GM12878 (cell line): ENCODE results near the gene PHETA2. TPM values are rescaled to one million over a fixed set of nuclear protein-coding genes. Genes with fewer than 3 reads are reported as not detected.

ENCODE experiments used
- ATAC-seq: fragments of 200-7000 bp; cut with Tn5 transposase; 3 replicates; pipeline ENCODE4 v1.9.1; 2020; ENCODE audit warnings: mild to moderate bottlenecking, moderate library complexity
- BruUV-seq: library from RNA; stranded (reverse); fragments of 400-500 nt; replicated peaks from 2 replicates; lab custom pipeline; 2021; lab: Mats Ljungman, UMichigan
- CTCF ChIA-PET: fragments of 300-600 bp; sonication (Branson Sonifier 250); formaldehyde crosslinking; extraction: SDS; loops from one replicate; lab custom pipeline; 2021; ENCODE audit warnings: inconsistent platforms; lab: Yijun Ruan, JAX
- POLR2A ChIA-PET: fragments of 350-600 bp; formaldehyde crosslinking; extraction: SDS; loops from one replicate; lab custom pipeline; 2021; ENCODE audit warnings: inconsistent platforms; lab: Charles Lee
- RAD21 ChIA-PET: fragments of 300-600 bp; sonication (Branson Sonifier 250); formaldehyde crosslinking; loops from one replicate; lab custom pipeline; 2023; ENCODE audit warnings: antibody characterized with exemption; ENCODE audit not compliant: unreplicated experiment; lab: Charles Lee
- SMC1A ChIA-PET: fragments of 300-600 bp; sonication (Branson Sonifier 250); formaldehyde crosslinking; loops from one replicate; lab custom pipeline; 2023; ENCODE audit not compliant: unreplicated experiment, uncharacterized antibody; lab: Charles Lee
- DNase-seq: peaks from one replicate; pipeline ENCODE4 v3.0.0-alpha.2; 2011; ENCODE audit warnings: low read depth, low spot score
- FAIRE-seq: peaks from 3 replicates; lab custom pipeline; 2011; peaks lifted over from hg19 to GRCh38; lab: Jason Lieb, UNC
- H2AFZ ChIP-seq: 2 replicates; pipeline ENCODE4 v1.6.0; 2011; ENCODE audit warnings: low read depth, low read length, control low read depth; ENCODE audit not compliant: control insufficient read depth
- H3K27ac ChIP-seq: 2 replicates; pipeline ENCODE4 v1.5.1; 2011; ENCODE audit warnings: control low read depth; ENCODE audit not compliant: control insufficient read depth, insufficient read depth
- H3K27me3 ChIP-seq, 2 experiments: replicated peaks in 1 of 2; 2 replicates each; pipeline versions ENCODE4 v1.6.0 to v1.6.1; 2011; ENCODE audit warnings: low read length in 1 of 2; ENCODE audit not compliant: control insufficient read depth in 2 of 2, insufficient read depth in 2 of 2
- H3K36me3 ChIP-seq, 2 experiments: 2 replicates each; pipeline ENCODE4 v1.5.1; 2011; ENCODE audit warnings: low read length in 1 of 2; ENCODE audit not compliant: control insufficient read depth in 2 of 2, insufficient read depth in 2 of 2
- H3K4me1 ChIP-seq: 2 replicates; pipeline ENCODE4 v1.6.1; 2011; ENCODE audit warnings: mild to moderate bottlenecking, low read length, moderate library complexity, mixed read lengths; ENCODE audit not compliant: control insufficient read depth, insufficient read depth
- H3K4me2 ChIP-seq: 2 replicates; pipeline ENCODE4 v1.6.0; 2011; ENCODE audit warnings: control low read depth; ENCODE audit not compliant: control insufficient read depth, insufficient read depth
- H3K4me3 ChIP-seq: fragments of 200-600 bp; sonication (generic); 2 replicates; pipeline ENCODE4 v1.5.1; 2016
- H3K79me2 ChIP-seq: 2 replicates; pipeline ENCODE4 v1.6.0; 2011; ENCODE audit warnings: low read length; ENCODE audit not compliant: control insufficient read depth, insufficient read depth
- H3K9ac ChIP-seq: 2 replicates; pipeline ENCODE4 v1.8.0; 2011; ENCODE audit warnings: low read length, control low read depth, mixed read lengths; ENCODE audit not compliant: control insufficient read depth, insufficient read depth
- H3K9me3 ChIP-seq: replicated peaks from 3 replicates; pipeline ENCODE4 v1.5.1; 2011; ENCODE audit warnings: mild to moderate bottlenecking, low read length; ENCODE audit not compliant: control insufficient read depth, insufficient read depth
- H4K20me1 ChIP-seq: 2 replicates; pipeline ENCODE4 v1.6.0; 2011; ENCODE audit not compliant: control insufficient read depth, insufficient read depth
- CBX3 ChIP-seq: fragments of 200-600 bp; sonication (generic); IDR thresholded peaks from 2 replicates; pipeline ENCODE4 v1.6.1; 2016; ENCODE audit warnings: low read depth, borderline replicate concordance
- CHD4 ChIP-seq: fragments of 200-600 bp; sonication (generic); IDR thresholded peaks from 2 replicates; pipeline ENCODE4 v1.6.1; 2016; ENCODE audit warnings: mild to moderate bottlenecking
- EP300 ChIP-seq, 2 experiments: fragments of 150-350 bp in 1 of 2; IDR thresholded peaks; 2 replicates each; pipeline ENCODE4 v1.6.1; 2011 to 2012; ENCODE audit warnings: low read depth in 2 of 2, low read length in 2 of 2, borderline replicate concordance in 1 of 2, improper control_type of control experiment in 1 of 2, inconsistent platforms in 1 of 2; ENCODE audit not compliant: control insufficient read depth in 1 of 2
- EZH2 ChIP-seq: IDR thresholded peaks from 2 replicates; pipeline ENCODE4 v1.6.1; 2012; ENCODE audit warnings: low read depth, mild to moderate bottlenecking, control low read depth, inconsistent platforms, low read length, borderline replicate concordance; ENCODE audit not compliant: control insufficient read depth
- HDAC6 ChIP-seq: fragments of 200-600 bp; sonication (generic); IDR thresholded peaks from one replicate; pipeline ENCODE4 v1.8.0; 2017; ENCODE audit warnings: antibody characterized with exemption; ENCODE audit not compliant: unreplicated experiment
- HSF1 ChIP-seq: fragments of 150-350 bp; IDR thresholded peaks from 2 replicates; pipeline ENCODE4 v1.6.1; 2014; ENCODE audit warnings: mild to moderate bottlenecking, low read depth, low read length
- SMAD1 ChIP-seq: fragments of 450-650 bp; IDR thresholded peaks from 2 replicates; pipeline ENCODE4 v1.6.1; 2018; ENCODE audit warnings: mild to moderate bottlenecking, low read depth; ENCODE audit not compliant: partially characterized antibody
- SUPT20H ChIP-seq: IDR thresholded peaks from 2 replicates; pipeline ENCODE4 v1.6.1; 2011; ENCODE audit warnings: low read depth, mild to moderate bottlenecking, low read length, moderate library complexity, borderline replicate concordance; ENCODE audit not compliant: control insufficient read depth
- TCF7 ChIP-seq: IDR thresholded peaks from 2 replicates; pipeline ENCODE4 v1.6.1; 2014; ENCODE audit warnings: antibody characterized with exemption, borderline replicate concordance
- YBX1 ChIP-seq: fragments of 450-650 bp; IDR thresholded peaks from 2 replicates; pipeline ENCODE4 v1.6.1; 2016; ENCODE audit warnings: antibody characterized with exemption
- ZBED1 ChIP-seq: IDR thresholded peaks from 2 replicates; pipeline ENCODE4 v1.6.1; 2016; ENCODE audit warnings: borderline replicate concordance
- ZNF592 ChIP-seq: fragments of 450-650 bp; IDR thresholded peaks from 2 replicates; pipeline ENCODE4 v1.6.1; 2017; ENCODE audit warnings: mild to moderate bottlenecking, moderate library complexity
- WGBS: methylation state at CpG from one replicate; pipeline ENCODE4 v1.1.6; 2016; ENCODE audit warnings: low lambda C conversion rate; ENCODE audit not compliant: insufficient replicate concordance, insufficient coverage; ENCODE audit errors: missing lambda C conversion rate; 5-methylcytosine and 5-hydroxymethylcytosine counted together
- in situ Hi-C: fragments of 300-500 bp; cut with MboI; formaldehyde crosslinking; loops from 9 replicates; pipeline ENCODE4 v1.14.3; 2018; ENCODE audit warnings: mixed read lengths
- intact Hi-C: fragments of 100-400 bp; cut with micrococcal nuclease; formaldehyde crosslinking; loops from one replicate; pipeline ENCODE4 v1.14.2; 2022; ENCODE audit not compliant: unreplicated experiment
- polyA plus RNA-seq, 11 experiments: library from polyadenylated mRNA; depleted of rRNA in 4 of 11; unstranded in 6 of 11; stranded (reverse) in 5 of 11; fragments of >200 nt; fragmentation: Nextera tagmentation in 4 of 11; fragmentation: Illumina TruSeq in 1 of 11; extraction: Ambion mirVana in 4 of 11; extraction: Trizol in 1 of 11; gene quantifications; 1 replicate in 1 of 11; 2 replicates in 10 of 11; pipeline versions ENCODE4 v1.2.1 to v1.2.3, GENCODE V29; 2011 to 2016; ENCODE audit warnings: inconsistent platforms in 2 of 11, missing spikeins in 2 of 11, low read depth in 1 of 11
- total RNA-seq, 4 experiments: library from RNA; depleted of rRNA in 3 of 4; stranded (reverse); fragments of >200 nt in 3 of 4; fragmentation: Illumina TruSeq in 1 of 4; extraction: Trizol in 1 of 4; gene quantifications; 2 replicates each; pipeline versions ENCODE4 v1.2.1 to v1.2.3, GENCODE V29; 2013 to 2021

The PHETA2 gene
- total and polyA plus RNA-seq, 10 of the 15 experiments (the other 5 are each of a cell fraction or from before 2014, with no cell fraction given): 0.03 to 3.2 (median 1.7) TPM

GRCh38 chr22:42039271-42039670, 34.8 kb upstream of the PHETA2 start:
- ATAC-seq: no peak
- H3K4me2 ChIP-seq: no peak overlapping the region
- in situ Hi-C loops: no loop called here

GRCh38 chr22:42041784-42042183, 32.3 kb upstream of the PHETA2 start:
- DNase-seq: no peak
- peaks cover 5% of the 10 kb centered on the region; the same call in 2 of the 3 replicates for H3K9me3 ChIP-seq
- intact Hi-C loops: no loop called here
- in situ Hi-C loops: no loop called here
- no peaks in the 10 kb centered on the region for H3K79me2 ChIP-seq
- ChIA-PET SMC1A (interaction anchor here (0.6 to 1.5 kb wide), 4 partner anchors 20 to 485 kb away, joined by 3 to 5 read pairs (median 4); partner anchors contain the start of gene NAGA), POLR2A (interaction anchor here (0.7 to 1.5 kb wide), 2 partner anchors 10 to 16 kb away, joined by 3 read pairs; no protein-coding TSS in a partner anchor), RAD21 (no interaction called here), CTCF (interaction anchor here (1.5 kb wide), 1 partner anchor 19 kb away, joined by 5 read pairs; no protein-coding TSS in a partner anchor)
- BruUV-seq: no TSS peak
- FAIRE-seq: no peak
- no peak overlapping the region for H3K9ac ChIP-seq
- no peak overlapping the region for H3K27ac ChIP-seq
- no peaks in the 10 kb centered on the region for H3K27me3 ChIP-seq
- peaks cover 3% of the 10 kb centered on the region; the same call in 1 of the 2 replicates for H3K4me1 ChIP-seq
- H3K4me2 ChIP-seq: no peak overlapping the region
- H2AFZ ChIP-seq: no peak overlapping the region
- no peak overlapping the region for H3K4me3 ChIP-seq
- no peak for ATAC-seq
- H4K20me1 ChIP-seq: no peaks in the 10 kb centered on the region
- no peaks in the 10 kb centered on the region for H3K36me3 ChIP-seq
- TF ChIP-seq YBX1 (no peak), SMAD1 (no peak), SUPT20H (no peak), HSF1 (no peak), CHD4 (no peak), ZNF592 (no peak), CBX3 (no peak), TCF7 (no peak), HDAC6 (no peak), ZBED1 (no peak), EZH2 (no peak)

More at GRCh38 chr22:42039271-42039670, 34.8 kb upstream of the PHETA2 start:
- ChIA-PET RAD21 (interaction anchor here (0.7 kb wide), 1 partner anchor 193 kb away, joined by 3 read pairs; no protein-coding TSS in a partner anchor), CTCF (interaction anchor here (0.6 to 0.9 kb wide), 2 partner anchors 127 to 424 kb away, joined by 3 read pairs; no protein-coding TSS in a partner anchor), POLR2A (interaction anchor here (0.9 kb wide), 1 partner anchor 8 kb away, joined by 4 read pairs; no protein-coding TSS in a partner anchor), SMC1A (interaction anchor here (0.8 to 1.4 kb wide), 2 partner anchors 9 to 30 kb away, joined by 3 to 4 read pairs; no protein-coding TSS in a partner anchor)
- DNase-seq: no peak
- H3K9me3 ChIP-seq: peaks cover 8% of the 10 kb centered on the region; the same call in 2 of the 3 replicates
- no peak overlapping the region for H3K27ac ChIP-seq
- no peaks in the 10 kb centered on the region for H3K79me2 ChIP-seq
- H3K4me3 ChIP-seq: no peak overlapping the region
- H3K9ac ChIP-seq: no peak overlapping the region
- no peak for FAIRE-seq
- H4K20me1 ChIP-seq: no peaks in the 10 kb centered on the region
- H3K27me3 ChIP-seq: no peaks in the 10 kb centered on the region
- 89% methylated on average over 5 of the region's 5 CpGs for WGBS
- no peak for TF ChIP-seq EP300 (IDR thresholded peaks at IDR 0.05; ENCODE audit: borderline replicate concordance in 1 of 2, control insufficient read depth in 1 of 2, low read depth in 2 of 2, low read length in 2 of 2)
- intact Hi-C loops: no loop called here
- H2AFZ ChIP-seq: no peak overlapping the region
- no peaks in the 10 kb centered on the region for H3K36me3 ChIP-seq
- no peaks in the 10 kb centered on the region for H3K4me1 ChIP-seq
- no TSS peak for BruUV-seq
